Measurements from ENCODE around the gene B3GNT9.

DNA sequence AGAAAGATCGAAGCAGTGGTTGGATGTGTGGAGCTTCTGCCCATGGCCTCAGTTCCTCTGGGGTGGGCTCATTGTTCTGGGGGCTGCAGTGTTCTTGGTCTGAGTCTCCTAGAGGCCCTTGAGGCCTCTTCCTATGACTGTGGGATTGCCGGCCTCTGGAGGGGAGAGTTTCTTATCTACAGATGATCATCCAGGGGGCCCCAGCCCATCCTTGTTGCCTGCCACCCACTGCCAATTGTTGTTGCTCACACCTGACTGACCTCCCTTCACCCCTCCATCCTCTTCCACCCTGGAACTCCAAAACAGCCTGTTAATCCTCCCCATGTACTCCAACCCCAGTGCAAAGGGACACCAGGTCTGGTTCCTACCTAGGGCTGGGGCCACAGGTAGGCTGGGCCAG lies 5.9 kb downstream of the B3GNT9 start:
- TF ChIP-seq POLR2A (IDR thresholded peaks at IDR 0.05) (no peak), POLR2AphosphoS5 (IDR thresholded peaks at IDR 0.05) (no peak)
- TF ChIP-seq, protein P1, sequence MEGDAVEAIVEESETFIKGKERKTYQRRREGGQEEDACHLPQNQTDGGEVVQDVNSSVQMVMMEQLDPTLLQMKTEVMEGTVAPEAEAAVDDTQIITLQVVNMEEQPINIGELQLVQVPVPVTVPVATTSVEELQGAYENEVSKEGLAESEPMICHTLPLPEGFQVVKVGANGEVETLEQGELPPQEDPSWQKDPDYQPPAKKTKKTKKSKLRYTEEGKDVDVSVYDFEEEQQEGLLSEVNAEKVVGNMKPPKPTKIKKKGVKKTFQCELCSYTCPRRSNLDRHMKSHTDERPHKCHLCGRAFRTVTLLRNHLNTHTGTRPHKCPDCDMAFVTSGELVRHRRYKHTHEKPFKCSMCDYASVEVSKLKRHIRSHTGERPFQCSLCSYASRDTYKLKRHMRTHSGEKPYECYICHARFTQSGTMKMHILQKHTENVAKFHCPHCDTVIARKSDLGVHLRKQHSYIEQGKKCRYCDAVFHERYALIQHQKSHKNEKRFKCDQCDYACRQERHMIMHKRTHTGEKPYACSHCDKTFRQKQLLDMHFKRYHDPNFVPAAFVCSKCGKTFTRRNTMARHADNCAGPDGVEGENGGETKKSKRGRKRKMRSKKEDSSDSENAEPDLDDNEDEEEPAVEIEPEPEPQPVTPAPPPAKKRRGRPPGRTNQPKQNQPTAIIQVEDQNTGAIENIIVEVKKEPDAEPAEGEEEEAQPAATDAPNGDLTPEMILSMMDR (IDR thresholded peaks at IDR 0.05): no peak

Measured in breast epithelium (tissue), 3 donors.